K562 (cell line): Measurements from ENCODE around the gene GRWD1. TPM values are rescaled to one million over a fixed set of nuclear protein-coding genes. Genes with fewer than 3 reads are reported as not detected.

ENCODE experiments used
- CHAMP1 ChIP-seq: fragments of 450-650 bp; IDR thresholded peaks from 2 replicates; pipeline ENCODE4 v1.6.1; 2016; ENCODE audit warnings: mild to moderate bottlenecking
- LARP7 ChIP-seq: fragments of 450-650 bp; IDR thresholded peaks from 2 replicates; pipeline ENCODE4 v1.6.1; 2016
- TBP ChIP-seq: optimal IDR thresholded peaks from 2 replicates; pipeline ENCODE3; 2011; ENCODE audit warnings: low read depth, low read length, improper control_type of control experiment
- ZNF165 ChIP-seq: fragments of 250-450 bp; sonication (Bioruptor Pico); IDR thresholded peaks from 2 replicates; pipeline ENCODE4 v1.4.0; 2020; ENCODE audit warnings: borderline replicate concordance
- ZNF175 ChIP-seq: fragments of 200-800 bp; sonication (Bioruptor generic); IDR thresholded peaks from 2 replicates; pipeline ENCODE4 v1.6.1; 2016; ENCODE audit warnings: low read depth, mild to moderate bottlenecking, missing genetic modification characterization, missing compliant biosample characterization
- ZNF592 ChIP-seq: fragments of 450-650 bp; IDR thresholded peaks from 2 replicates; pipeline ENCODE4 v1.6.1; 2017; ENCODE audit warnings: antibody characterized with exemption, mild to moderate bottlenecking
- ZNF717 ChIP-seq: fragments of 250-450 bp; sonication (Bioruptor Pico); IDR thresholded peaks from 2 replicates; pipeline ENCODE4 v1.5.0; 2021
- polyA plus RNA-seq, 8 experiments: library from polyadenylated mRNA; depleted of rRNA in 4 of 8; stranded (reverse) in 5 of 8; unstranded in 3 of 8; fragments of >200 nt; fragmentation: Nextera tagmentation in 2 of 8; fragmentation: Illumina TruSeq in 1 of 8; extraction: Ambion mirVana in 2 of 8; extraction: Trizol in 1 of 8; gene quantifications; 2 replicates each; pipeline versions ENCODE4 v1.2.1 to v1.2.3, GENCODE V29; 2011 to 2014; ENCODE audit warnings: inconsistent platforms in 1 of 8, missing spikeins in 1 of 8
- total RNA-seq, 7 experiments: library from RNA; depleted of rRNA in 6 of 7; stranded (reverse); fragments of >200 nt in 6 of 7; fragmentation: Illumina TruSeq in 2 of 7; extraction: Trizol in 2 of 7; gene quantifications; 2 replicates each; pipeline versions ENCODE4 v1.2.1 to v1.2.3, GENCODE V29; 2011 to 2021; ENCODE audit warnings: low replicate concordance in 1 of 7
- TF ChIP-seq, protein P1 (sequence below): fragments of 450-650 bp; IDR thresholded peaks from 2 replicates; pipeline ENCODE4 v1.6.1; 2016; ENCODE audit warnings: mild to moderate bottlenecking, moderate library complexity

GRWD1 gene
- total and polyA plus RNA-seq, 9 of the 15 experiments (the other 6 are each of a cell fraction or from before 2014, with no cell fraction given), result 1.5 to 87.2 (median 24.5) TPM

- TF ChIP-seq, protein P1, sequence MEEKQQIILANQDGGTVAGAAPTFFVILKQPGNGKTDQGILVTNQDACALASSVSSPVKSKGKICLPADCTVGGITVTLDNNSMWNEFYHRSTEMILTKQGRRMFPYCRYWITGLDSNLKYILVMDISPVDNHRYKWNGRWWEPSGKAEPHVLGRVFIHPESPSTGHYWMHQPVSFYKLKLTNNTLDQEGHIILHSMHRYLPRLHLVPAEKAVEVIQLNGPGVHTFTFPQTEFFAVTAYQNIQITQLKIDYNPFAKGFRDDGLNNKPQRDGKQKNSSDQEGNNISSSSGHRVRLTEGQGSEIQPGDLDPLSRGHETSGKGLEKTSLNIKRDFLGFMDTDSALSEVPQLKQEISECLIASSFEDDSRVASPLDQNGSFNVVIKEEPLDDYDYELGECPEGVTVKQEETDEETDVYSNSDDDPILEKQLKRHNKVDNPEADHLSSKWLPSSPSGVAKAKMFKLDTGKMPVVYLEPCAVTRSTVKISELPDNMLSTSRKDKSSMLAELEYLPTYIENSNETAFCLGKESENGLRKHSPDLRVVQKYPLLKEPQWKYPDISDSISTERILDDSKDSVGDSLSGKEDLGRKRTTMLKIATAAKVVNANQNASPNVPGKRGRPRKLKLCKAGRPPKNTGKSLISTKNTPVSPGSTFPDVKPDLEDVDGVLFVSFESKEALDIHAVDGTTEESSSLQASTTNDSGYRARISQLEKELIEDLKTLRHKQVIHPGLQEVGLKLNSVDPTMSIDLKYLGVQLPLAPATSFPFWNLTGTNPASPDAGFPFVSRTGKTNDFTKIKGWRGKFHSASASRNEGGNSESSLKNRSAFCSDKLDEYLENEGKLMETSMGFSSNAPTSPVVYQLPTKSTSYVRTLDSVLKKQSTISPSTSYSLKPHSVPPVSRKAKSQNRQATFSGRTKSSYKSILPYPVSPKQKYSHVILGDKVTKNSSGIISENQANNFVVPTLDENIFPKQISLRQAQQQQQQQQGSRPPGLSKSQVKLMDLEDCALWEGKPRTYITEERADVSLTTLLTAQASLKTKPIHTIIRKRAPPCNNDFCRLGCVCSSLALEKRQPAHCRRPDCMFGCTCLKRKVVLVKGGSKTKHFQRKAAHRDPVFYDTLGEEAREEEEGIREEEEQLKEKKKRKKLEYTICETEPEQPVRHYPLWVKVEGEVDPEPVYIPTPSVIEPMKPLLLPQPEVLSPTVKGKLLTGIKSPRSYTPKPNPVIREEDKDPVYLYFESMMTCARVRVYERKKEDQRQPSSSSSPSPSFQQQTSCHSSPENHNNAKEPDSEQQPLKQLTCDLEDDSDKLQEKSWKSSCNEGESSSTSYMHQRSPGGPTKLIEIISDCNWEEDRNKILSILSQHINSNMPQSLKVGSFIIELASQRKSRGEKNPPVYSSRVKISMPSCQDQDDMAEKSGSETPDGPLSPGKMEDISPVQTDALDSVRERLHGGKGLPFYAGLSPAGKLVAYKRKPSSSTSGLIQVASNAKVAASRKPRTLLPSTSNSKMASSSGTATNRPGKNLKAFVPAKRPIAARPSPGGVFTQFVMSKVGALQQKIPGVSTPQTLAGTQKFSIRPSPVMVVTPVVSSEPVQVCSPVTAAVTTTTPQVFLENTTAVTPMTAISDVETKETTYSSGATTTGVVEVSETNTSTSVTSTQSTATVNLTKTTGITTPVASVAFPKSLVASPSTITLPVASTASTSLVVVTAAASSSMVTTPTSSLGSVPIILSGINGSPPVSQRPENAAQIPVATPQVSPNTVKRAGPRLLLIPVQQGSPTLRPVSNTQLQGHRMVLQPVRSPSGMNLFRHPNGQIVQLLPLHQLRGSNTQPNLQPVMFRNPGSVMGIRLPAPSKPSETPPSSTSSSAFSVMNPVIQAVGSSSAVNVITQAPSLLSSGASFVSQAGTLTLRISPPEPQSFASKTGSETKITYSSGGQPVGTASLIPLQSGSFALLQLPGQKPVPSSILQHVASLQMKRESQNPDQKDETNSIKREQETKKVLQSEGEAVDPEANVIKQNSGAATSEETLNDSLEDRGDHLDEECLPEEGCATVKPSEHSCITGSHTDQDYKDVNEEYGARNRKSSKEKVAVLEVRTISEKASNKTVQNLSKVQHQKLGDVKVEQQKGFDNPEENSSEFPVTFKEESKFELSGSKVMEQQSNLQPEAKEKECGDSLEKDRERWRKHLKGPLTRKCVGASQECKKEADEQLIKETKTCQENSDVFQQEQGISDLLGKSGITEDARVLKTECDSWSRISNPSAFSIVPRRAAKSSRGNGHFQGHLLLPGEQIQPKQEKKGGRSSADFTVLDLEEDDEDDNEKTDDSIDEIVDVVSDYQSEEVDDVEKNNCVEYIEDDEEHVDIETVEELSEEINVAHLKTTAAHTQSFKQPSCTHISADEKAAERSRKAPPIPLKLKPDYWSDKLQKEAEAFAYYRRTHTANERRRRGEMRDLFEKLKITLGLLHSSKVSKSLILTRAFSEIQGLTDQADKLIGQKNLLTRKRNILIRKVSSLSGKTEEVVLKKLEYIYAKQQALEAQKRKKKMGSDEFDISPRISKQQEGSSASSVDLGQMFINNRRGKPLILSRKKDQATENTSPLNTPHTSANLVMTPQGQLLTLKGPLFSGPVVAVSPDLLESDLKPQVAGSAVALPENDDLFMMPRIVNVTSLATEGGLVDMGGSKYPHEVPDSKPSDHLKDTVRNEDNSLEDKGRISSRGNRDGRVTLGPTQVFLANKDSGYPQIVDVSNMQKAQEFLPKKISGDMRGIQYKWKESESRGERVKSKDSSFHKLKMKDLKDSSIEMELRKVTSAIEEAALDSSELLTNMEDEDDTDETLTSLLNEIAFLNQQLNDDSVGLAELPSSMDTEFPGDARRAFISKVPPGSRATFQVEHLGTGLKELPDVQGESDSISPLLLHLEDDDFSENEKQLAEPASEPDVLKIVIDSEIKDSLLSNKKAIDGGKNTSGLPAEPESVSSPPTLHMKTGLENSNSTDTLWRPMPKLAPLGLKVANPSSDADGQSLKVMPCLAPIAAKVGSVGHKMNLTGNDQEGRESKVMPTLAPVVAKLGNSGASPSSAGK, result no peak
- TF ChIP-seq CHAMP1 (no peak), ZNF592 (no peak), ZNF165 (CRISPR knock-in tag) (no peak), ZNF175 (CRISPR knock-in tag) (no peak), LARP7 (no peak), TBP (peak; percentile 88), ZNF717 (CRISPR knock-in tag) (no peak)
These were observed 23.6 kb downstream of the GRWD1 start, which contains the start of gene CYTH2 (continued) for GRCh38 chr19:48469289-48469881.
